ENCODE results near the gene ASB16.
A peak's percentile ranks its signal among the peaks of the same experiment; 100 is the strongest.

ASB16 gene

GRCh38 chr17:44193326-44194084 is 23.0 kb downstream of the ASB16 start:
- Mint-ChIP-seq H3K4me3 (no peak overlapping the region), H3K4me1 (peaks cover 29% of the 10 kb centered on the region), H3K9me3 (no peaks in the 10 kb centered on the region), H3K27ac (no peak overlapping the region), H3K36me3 (peaks cover 5% of the 10 kb centered on the region), H3K27me3 (no peaks in the 10 kb centered on the region)

GRCh38 chr17:44197107-44197506 is 26.6 kb downstream of the ASB16 start:
- H3K4me1 Mint-ChIP-seq: peaks cover 30% of the 10 kb centered on the region
- H3K27me3 Mint-ChIP-seq: no peaks in the 10 kb centered on the region
- H3K27ac Mint-ChIP-seq: no peak overlapping the region
- no peaks in the 10 kb centered on the region for H3K9me3 Mint-ChIP-seq
- no peak overlapping the region for H3K4me3 Mint-ChIP-seq
- H3K36me3 Mint-ChIP-seq: peaks cover 5% of the 10 kb centered on the region

DNA sequence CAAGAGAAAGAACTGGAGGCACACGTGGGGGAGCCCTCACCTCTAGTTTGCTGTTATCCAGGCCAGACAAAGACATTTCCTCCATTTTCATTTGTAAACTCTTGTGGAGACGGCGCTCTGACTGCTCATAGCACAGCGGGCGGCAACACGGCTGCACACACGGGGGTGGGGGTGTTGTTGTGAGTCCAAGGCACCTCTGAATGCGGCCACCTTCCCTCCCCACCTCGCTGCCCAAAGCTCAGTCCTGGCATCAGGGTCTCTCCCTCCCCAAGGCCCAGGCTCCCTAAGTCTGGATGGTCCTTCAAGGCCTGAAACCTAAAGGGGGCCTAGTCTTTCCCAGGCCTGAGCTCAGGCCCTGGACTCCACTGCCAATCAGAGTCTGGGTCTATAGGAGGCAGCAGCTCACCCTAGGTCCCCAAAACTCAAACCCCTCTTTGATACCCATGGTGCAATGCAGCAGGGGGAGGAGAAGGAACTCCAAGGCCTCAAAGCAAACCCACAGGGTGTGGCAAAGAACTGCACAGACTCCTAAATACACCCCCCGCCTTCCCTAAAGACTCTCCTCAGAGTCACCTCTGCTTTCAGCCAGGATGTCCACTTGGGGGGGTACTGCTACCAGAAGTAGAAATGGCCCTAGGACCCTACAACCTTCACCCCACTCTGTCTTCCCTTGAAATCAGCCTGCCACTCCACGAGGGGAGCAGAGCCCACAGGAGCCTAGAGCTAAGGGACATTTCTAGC is 27.6 kb downstream of the ASB16 start:
- H3K27ac Mint-ChIP-seq: peak overlapping the region; percentile 79
- H3K36me3 Mint-ChIP-seq: peaks cover 4% of the 10 kb centered on the region

GRCh38 chr17:44198721-44199552 is 28.4 kb downstream of the ASB16 start:
- H3K9me3 Mint-ChIP-seq: no peaks in the 10 kb centered on the region
- peaks cover 4% of the 10 kb centered on the region for H3K36me3 Mint-ChIP-seq
- H3K27ac Mint-ChIP-seq: peak overlapping the region; percentile 62

More for the DNA sequence above, 27.6 kb downstream of the ASB16 start:
- H3K4me3 Mint-ChIP-seq: peak overlapping the region; percentile 86
- no peaks in the 10 kb centered on the region for H3K9me3 Mint-ChIP-seq
- H3K27me3 Mint-ChIP-seq: no peaks in the 10 kb centered on the region
- peaks cover 41% of the 10 kb centered on the region for H3K4me1 Mint-ChIP-seq

GRCh38 chr17:44199553-44200477 is 29.3 kb downstream of the ASB16 start, which contains the start of gene ATXN7L3:
ATXN7L3 (minus strand) TSS chr17:44199884; CDS start chr17:44198070, 1,814 bp downstream.
- no peaks in the 10 kb centered on the region for H3K27me3 Mint-ChIP-seq
- H3K4me1 Mint-ChIP-seq: peaks cover 55% of the 10 kb centered on the region
- H3K4me3 Mint-ChIP-seq: peak within 1 kb of the TSS; percentile 90
- H3K36me3 Mint-ChIP-seq: peaks cover 4% of the 10 kb centered on the region
- no peaks in the 10 kb centered on the region for H3K9me3 Mint-ChIP-seq
- H3K27ac Mint-ChIP-seq: peak within 1 kb of the TSS; percentile 94

More at GRCh38 chr17:44198721-44199552, 28.4 kb downstream of the ASB16 start:
- Mint-ChIP-seq H3K27me3 (no peaks in the 10 kb centered on the region), H3K4me1 (peaks cover 48% of the 10 kb centered on the region), H3K4me3 (peak overlapping the region; percentile 86)

DNA sequence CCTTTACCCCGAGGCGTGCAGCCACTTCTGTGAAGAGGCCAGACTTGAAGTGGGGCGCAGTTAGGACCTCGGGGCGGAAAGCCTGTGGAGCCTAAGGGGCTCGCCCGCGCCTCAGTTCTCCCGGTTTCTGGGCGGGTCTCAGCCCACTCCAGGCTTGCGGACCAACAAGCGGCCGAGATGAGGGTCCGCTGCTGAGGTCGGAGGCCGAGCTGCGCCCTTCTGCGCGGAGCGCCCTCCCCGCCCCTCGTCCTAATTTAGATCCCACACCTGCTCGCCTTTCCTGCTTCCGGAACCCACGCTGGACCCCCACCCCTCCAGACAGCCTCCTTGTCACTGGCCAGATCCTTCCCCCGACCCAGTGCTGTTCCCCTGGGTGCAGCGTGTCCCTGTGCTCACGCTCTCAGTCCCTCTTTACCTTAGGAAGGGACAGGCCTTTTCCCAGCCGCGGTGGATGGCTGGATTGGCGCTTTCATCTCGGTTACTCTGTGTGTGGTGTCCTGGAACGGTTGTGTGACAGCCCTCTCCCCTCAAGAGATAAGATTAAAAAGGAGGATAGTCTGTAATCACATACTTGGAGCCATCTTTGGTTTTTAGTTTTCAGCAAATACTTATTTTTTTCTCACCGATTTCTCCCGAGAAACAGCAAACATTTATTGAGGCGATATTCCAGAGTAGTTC is 30.1 kb downstream of the ASB16 start:
- H3K27ac Mint-ChIP-seq: peak overlapping the region; percentile 94
- peaks cover 55% of the 10 kb centered on the region for H3K4me1 Mint-ChIP-seq
- no peaks in the 10 kb centered on the region for H3K9me3 Mint-ChIP-seq
- H3K4me3 Mint-ChIP-seq: peak overlapping the region; percentile 90
- no peaks in the 10 kb centered on the region for H3K27me3 Mint-ChIP-seq
- H3K36me3 Mint-ChIP-seq: peaks cover 4% of the 10 kb centered on the region

DNA sequence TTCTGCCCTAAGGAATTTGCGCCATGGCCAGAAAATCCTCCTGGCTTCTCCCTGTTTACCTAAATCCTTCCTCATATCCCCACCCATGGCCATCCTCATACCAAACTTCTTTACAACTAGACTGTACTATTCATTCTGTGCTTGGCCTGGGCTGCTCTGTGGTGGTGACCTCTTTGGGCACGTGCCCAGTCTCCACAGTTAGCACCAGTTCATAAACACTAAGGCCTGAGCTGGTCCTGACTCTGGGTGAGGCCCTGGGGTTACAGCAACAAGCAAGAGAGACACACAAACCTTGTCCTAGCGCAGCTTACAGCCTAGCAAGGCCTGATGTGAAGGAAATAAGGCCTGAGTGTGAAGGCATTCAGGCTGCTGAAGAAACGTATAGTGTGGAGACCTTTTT is 32.3 kb downstream of the ASB16 start:
- H3K9me3 Mint-ChIP-seq: no peaks in the 10 kb centered on the region
- peaks cover 45% of the 10 kb centered on the region for H3K4me1 Mint-ChIP-seq
- H3K27me3 Mint-ChIP-seq: no peaks in the 10 kb centered on the region
- peak overlapping the region; percentile 68 for H3K4me3 Mint-ChIP-seq
- no peaks in the 10 kb centered on the region for H3K36me3 Mint-ChIP-seq
- no peak overlapping the region for H3K27ac Mint-ChIP-seq

GRCh38 chr17:44203731-44204440 is 33.4 kb downstream of the ASB16 start:
- Mint-ChIP-seq H3K4me3 (no peak overlapping the region), H3K36me3 (peaks cover 5% of the 10 kb centered on the region), H3K27me3 (no peaks in the 10 kb centered on the region), H3K9me3 (no peaks in the 10 kb centered on the region), H3K27ac (peak overlapping the region; percentile 60), H3K4me1 (peaks cover 45% of the 10 kb centered on the region)

DNA sequence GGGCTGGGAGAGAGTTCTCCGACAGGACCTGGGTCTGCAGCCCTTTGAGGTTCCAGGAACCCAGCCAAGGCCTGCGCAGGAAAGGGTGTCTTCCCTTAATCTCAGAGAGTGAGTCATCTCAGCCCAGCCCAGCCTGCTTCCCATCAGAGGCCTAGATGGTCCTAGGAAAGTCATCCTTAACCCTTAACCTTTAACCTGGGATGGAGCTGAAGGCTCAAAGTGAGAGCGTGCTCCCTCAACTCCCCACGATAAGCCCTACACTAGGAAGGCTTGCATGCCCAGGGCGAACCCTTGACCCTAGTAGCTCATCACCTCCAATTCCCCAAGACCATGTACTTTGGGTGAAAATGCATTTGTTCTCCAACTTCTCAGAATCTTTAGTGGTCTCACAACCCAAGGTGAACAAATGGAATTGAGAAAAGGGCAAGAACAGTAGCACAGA is 34.0 kb downstream of the ASB16 start:
- no peak overlapping the region for H3K27ac Mint-ChIP-seq
- H3K36me3 Mint-ChIP-seq: peaks cover 5% of the 10 kb centered on the region
- peaks cover 46% of the 10 kb centered on the region for H3K4me1 Mint-ChIP-seq
- H3K27me3 Mint-ChIP-seq: no peaks in the 10 kb centered on the region
- H3K9me3 Mint-ChIP-seq: no peaks in the 10 kb centered on the region
- H3K4me3 Mint-ChIP-seq: no peak overlapping the region

DNA sequence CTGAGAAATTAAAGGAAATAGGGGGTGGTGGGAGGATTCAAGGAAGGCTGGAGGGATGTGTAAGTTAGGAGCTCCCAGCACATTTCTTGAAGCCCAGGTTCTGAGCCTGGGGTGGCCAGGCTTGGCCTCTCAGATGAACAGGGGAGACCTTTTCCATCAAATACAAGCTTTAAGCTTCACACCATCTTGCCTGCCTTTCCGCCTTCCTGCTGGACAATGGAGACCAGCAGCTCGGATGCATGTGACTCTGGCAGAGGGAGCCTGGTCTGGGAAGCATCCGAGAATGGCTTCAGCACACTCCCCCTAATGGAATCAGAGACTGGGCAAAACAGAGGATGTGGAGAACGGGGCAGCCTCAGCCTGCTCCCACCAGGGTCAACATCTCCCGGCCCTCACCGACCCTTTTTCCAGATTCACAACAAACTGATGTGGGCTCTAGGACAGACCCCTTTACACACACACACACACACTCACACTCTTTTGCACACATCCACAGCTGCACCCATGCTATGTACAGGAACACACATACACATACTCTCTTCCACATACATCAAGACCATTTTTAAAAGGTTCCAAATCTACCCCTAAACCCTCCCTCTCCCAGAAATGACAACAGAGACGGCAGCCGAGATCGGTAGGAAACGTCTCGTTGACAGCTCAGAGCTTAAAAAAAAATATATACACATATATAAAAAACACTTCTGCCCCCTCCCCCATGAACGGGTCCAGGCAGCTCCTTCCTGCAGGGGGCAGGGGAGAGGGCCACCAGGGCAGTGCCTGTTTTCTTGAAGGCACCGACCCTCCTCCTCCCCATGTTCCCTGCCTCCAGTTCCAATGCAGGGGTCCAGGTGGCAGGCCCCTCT is 35.7 kb downstream of the ASB16 start:
- Mint-ChIP-seq H3K4me3 (no peak overlapping the region), H3K27me3 (no peaks in the 10 kb centered on the region), H3K4me1 (peaks cover 51% of the 10 kb centered on the region), H3K27ac (peak overlapping the region; percentile 56), H3K36me3 (peaks cover 11% of the 10 kb centered on the region), H3K9me3 (no peaks in the 10 kb centered on the region)

DNA sequence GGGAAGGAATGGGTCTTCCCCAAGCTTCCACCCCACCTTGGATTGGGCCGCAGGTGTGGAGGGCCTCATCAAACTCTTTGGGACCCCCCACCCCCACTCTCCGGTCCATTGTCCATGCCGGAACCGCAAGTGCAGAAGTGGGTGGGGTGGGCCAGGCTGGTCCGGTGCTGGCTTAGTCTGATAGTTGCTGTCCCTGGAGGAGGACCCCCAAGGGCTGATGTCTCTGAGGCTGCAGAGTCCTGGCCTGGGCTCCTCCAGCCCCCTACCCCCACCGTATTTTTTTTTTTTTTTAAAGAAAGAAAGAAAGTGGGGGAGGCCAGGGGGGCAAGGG is 36.3 kb downstream of the ASB16 start:
- no peaks in the 10 kb centered on the region for H3K9me3 Mint-ChIP-seq
- H3K36me3 Mint-ChIP-seq: peaks cover 11% of the 10 kb centered on the region
- no peak overlapping the region for H3K27ac Mint-ChIP-seq
- no peaks in the 10 kb centered on the region for H3K27me3 Mint-ChIP-seq
- H3K4me1 Mint-ChIP-seq: peaks cover 55% of the 10 kb centered on the region
- H3K4me3 Mint-ChIP-seq: no peak overlapping the region

DNA sequence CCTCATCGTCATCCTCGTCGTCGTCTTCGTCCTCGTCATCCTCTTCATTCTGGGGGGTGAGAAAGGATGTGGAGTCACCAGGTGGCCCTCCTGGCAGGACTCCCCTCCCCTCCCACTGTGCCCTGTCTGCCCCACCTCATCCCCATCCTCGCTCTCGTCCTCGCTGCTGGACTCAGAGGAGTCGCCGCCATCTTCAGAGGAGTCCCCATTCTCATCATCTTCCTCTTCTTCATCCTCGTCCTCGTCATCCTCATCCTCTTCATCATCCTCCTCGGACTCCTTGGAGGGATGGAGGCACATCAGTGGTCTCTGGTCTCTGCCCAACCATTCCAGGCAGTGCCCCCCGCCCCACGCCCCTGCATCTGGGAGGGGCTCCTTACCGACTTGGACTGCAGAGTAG is 36.8 kb downstream of the ASB16 start:
- no peaks in the 10 kb centered on the region for H3K9me3 Mint-ChIP-seq
- H3K4me1 Mint-ChIP-seq: peaks cover 53% of the 10 kb centered on the region
- no peak overlapping the region for H3K27ac Mint-ChIP-seq
- peaks cover 11% of the 10 kb centered on the region for H3K36me3 Mint-ChIP-seq
- no peaks in the 10 kb centered on the region for H3K27me3 Mint-ChIP-seq
- no peak overlapping the region for H3K4me3 Mint-ChIP-seq

DNA sequence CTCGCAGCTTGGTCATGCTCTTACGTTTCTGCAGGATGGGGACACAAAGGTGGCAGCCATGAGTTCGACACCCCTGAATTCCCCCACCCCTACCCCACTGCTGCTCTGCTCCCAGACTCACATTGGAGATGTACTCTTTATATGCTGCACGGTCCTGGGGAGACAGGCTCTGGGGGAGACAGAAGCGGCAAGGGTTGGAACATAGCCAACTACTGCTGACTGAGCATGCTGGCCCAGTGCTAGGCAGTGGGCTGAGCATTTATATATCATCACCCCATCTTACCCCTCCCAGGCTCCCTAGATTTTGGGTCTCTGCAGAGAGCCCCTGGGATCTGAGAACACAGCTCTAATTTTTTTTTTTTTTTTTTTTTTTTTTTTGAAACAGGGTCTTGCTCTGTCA is 37.2 kb downstream of the ASB16 start:
- H3K9me3 Mint-ChIP-seq: no peaks in the 10 kb centered on the region
- H3K27ac Mint-ChIP-seq: no peak overlapping the region
- peaks cover 11% of the 10 kb centered on the region for H3K36me3 Mint-ChIP-seq
- no peaks in the 10 kb centered on the region for H3K27me3 Mint-ChIP-seq
- H3K4me3 Mint-ChIP-seq: no peak overlapping the region
- peaks cover 50% of the 10 kb centered on the region for H3K4me1 Mint-ChIP-seq
